GM23248 (cell line): Measurements from ENCODE around the gene ZEB1.

Source experiments
- EZH2 ChIP-seq: fragments of 200-600 bp; sonication (generic); IDR thresholded peaks from 2 replicates; pipeline ENCODE4 v1.6.1; 2018; ENCODE audit warnings: antibody characterized with exemption, mild to moderate bottlenecking; ENCODE audit not compliant: insufficient read depth, poor library complexity, severe bottlenecking
- EZH2phosphoT487 ChIP-seq: fragments of 200-600 bp; sonication (generic); IDR thresholded peaks from 2 replicates; pipeline ENCODE4 v1.6.1; 2018; ENCODE audit warnings: antibody characterized with exemption, moderate library complexity, mild to moderate bottlenecking, low read depth; ENCODE audit not compliant: insufficient read depth

DNA sequence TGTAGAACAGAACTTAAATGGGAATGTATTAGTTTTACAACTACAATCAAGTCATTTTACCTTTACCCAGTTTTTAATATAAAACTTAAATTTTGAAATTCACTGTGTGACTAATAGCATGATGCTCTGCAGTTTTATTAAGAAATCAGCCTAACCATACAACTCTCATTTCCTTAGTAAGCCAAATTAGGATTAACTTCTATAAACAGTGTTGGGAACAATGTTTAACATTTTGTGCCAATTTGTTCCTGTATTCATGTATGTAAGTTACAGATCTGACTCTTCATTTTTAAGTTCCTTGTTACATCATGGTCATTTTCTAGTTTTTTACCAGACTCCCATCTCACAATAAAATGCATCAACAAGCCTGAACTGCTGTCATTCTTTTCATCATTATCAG lies 209.8 kb downstream of the ZEB1 start:
- TF ChIP-seq EZH2phosphoT487 (no peak), EZH2 (no peak)
